Activated CD4-positive, CD25-positive, alpha-beta regulatory T cell (primary cell): ENCODE results near the gene SLC38A7.
A peak's percentile ranks its signal among the peaks of the same experiment; 100 is the strongest.
"Not testable (repeated sequence)": the region's sequence is repeated elsewhere in the genome, so short reads cannot be mapped to it uniquely, and the experiment has no call there.

ENCODE experiments used
- DNase-seq, 4 experiments: peaks; one replicate each; lab custom pipeline; 2025; lab: John Stamatoyannopoulos, UW

The SLC38A7 gene, protein sequence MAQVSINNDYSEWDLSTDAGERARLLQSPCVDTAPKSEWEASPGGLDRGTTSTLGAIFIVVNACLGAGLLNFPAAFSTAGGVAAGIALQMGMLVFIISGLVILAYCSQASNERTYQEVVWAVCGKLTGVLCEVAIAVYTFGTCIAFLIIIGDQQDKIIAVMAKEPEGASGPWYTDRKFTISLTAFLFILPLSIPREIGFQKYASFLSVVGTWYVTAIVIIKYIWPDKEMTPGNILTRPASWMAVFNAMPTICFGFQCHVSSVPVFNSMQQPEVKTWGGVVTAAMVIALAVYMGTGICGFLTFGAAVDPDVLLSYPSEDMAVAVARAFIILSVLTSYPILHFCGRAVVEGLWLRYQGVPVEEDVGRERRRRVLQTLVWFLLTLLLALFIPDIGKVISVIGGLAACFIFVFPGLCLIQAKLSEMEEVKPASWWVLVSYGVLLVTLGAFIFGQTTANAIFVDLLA

DNA sequence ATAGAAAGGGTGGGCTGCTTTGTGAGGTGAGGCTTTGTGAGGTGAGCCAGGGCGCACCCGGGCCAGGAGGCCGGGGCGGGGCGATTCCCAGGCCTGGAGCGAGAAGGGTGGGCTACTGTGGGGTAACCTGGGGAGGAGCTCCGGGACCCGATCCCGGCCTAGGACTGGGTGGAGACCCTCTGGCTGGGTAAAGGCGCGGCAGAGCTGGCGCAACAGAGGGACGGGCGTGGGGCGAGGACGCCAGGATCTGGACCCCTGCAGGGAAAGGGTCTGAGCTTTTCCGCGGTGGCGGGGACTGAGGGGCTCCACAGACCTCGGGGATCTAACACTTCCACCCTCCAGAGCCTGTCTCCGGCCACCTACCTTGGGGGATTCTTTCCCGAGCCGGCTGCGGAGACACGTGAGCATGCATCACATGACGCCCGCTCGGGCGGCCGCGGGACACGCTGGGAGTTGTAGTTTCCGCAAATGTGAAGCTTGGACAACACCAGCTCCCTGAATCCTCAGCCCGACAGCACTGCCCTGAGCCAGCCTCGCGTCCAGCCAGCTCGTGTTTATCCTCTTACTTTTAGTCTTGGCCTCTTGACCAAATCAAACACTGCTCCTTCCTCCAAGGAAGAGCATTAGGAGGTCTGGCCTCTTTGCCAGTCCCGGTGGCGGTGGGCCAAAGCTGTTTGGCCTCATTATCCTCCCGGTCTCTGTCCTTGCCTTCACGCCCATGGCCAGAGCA, at the start of gene SLC38A7:
Gene SLC38A7, minus strand, starts transcription at position 417 of the 730 bp plus-strand sequence. CDS start 4,644 bp downstream, outside the sequence.
- DNase-seq = peak; percentile 37 to 57 (median 52)

DNA sequence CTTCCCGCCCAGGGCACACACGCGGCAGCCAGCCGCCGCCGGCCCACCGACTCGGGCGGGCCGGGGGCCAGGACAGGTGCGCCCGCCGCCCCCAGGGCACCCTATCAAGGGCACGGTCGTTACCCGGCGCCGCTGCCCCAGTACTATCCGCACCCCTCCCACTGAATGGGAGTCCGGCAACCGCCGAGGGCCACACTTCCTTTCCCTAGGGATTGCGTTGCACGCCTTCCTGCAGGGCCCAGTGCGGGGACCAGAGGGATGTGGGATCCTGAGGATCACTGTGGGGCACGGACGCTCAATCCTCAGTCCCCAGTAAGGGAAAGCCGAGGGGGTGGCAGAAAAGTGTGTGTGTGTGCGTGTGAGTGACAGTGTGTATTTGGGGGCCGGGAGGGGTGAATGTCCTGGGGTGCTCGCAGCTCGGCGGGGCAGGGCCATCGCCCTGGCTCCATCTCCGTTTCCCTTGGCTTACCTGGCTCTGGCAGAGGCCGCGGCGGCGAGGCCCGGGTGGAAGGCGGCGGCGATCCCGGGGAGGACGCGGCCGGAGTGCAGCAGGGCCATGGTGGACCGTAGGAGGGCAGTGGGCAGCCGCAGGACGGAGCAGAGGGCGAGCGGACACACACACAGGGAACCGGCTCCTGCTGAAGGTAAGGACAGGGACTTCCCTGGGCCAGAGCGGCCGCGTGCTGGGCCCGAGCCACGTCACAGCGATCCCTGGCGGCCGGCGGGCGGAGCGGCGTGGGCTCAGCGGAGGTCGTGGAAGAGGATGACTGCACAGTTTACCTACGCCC, 49.3 kb upstream of the SLC38A7 start, which contains the start of gene GOT2:
Gene GOT2, minus strand, starts transcription at position 646 of the 788 bp plus-strand sequence. Its CDS starts 88 bp downstream, at position 558.
- DNase-seq = peak; percentile 53 to 65 (median 56)

DNA sequence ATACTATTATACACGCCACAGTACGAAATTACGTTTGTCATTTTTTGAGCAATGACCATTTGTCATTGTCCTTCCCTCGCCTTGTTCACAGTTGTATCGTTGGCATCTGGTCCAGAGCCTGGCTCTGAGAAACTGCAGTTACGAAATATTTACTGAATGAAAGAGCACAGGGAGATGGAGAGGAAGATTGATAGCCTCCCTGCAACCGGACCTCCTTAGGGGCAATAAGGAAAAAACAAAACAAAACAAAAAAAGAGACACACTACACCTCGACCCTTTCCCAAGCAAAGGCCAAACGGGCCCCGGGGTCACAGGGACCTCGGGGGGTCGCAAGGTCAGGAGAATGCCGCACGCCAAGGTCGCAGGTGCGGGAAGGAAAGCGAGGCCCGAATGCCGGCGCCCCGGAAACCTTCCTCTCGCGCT, 48.7 kb upstream of the SLC38A7 start:
- no peak for DNase-seq

DNA sequence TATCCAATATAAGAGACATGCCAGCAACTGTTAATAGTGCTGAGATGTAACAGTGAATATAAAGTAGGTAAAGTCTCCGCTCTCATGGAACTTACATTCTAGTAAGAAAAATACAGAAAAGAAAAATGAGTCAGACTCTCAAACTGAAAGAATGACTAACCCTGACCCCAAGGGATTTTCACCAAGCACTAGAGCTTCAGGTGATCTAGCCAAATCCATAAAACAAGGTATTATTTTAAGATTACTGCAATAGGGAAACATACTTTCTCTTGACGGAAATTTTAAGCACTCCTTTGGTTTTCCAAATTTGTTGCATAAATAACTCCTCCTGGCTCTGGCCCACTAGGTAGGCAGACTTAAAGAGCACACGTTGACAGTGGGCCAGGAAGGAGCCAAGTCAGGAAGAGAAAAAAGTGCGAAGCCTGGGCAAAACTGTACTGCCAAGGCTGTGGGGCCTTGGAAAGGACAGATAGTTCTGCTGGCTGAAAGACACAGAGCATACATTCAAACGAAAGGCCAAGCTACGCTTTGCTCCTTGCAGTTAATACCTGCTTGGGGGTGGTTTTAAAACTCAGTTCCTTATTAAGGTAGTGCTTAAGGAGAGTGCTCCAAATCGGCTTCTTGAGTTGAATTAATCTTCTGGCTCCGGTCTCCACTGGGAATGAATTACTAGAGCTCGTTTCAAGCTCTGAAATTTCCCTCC, 48.1 kb upstream of the SLC38A7 start:
- DNase-seq = no peak

DNA sequence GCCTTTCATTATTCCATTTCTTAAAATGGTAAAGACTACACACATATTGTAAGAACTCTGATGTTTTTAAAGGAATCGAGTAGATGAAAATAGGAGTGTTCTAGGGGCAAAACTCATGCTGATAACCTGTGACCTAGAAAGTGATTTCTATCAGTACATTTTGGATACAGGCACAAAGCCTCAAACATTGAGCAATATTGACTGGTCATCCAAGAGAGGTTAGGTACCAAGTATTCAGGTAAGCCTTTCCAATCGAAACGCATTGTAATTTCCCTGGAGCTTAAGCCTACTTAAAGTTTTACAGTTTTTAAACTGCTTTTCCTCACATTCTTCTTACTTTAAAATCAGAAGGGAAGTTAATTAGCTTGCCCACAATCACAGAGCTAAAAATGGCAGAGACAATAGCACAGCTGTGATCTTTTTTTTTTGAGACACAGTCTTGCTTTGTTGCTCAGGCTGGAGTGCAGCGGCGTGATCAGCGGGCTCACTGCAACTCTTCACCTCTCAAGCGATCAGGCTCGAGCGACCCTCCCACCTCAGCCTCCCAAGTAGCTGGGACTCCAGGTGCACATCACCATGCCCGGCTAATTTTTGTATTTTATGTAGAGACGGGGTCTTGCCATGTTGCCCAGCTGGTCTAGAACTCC, 46.3 kb upstream of the SLC38A7 start:
- DNase-seq = no peak

DNA sequence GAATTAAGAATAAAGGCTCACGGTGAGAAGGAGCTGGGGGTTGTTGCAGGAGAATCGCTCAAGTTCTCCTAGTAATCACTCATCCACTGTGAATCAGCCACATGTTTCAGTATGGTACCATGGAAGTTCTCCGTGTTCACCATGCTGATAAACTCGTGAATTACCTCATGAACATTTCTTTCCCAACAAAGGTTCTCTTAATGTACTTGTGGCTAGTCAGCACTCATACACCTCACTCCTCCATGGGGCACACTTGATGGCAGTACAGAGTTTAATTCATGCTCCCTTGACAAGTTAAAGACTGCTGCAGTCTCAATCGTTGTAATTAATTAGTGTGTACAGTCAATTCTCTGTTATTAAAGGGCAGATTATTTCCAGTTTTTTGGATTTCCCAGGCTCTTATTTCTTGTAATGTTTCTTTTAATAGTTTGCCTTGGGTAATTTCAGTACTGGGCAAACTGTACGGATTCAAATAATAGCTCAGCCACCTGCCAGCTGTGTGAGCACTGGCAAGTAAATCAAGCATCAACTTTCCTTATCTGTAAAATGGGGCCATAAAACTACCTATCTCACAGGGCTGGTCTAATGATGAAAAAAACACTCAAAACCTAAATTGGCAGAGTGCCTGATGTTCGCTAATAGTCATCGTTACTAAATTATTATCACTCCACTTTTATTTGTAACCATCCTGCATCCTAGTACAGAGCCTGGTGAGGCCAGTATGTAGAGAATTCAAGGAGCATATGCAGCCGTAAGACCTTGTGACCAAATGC, 43.4 kb upstream of the SLC38A7 start:
- DNase-seq = no peak

DNA sequence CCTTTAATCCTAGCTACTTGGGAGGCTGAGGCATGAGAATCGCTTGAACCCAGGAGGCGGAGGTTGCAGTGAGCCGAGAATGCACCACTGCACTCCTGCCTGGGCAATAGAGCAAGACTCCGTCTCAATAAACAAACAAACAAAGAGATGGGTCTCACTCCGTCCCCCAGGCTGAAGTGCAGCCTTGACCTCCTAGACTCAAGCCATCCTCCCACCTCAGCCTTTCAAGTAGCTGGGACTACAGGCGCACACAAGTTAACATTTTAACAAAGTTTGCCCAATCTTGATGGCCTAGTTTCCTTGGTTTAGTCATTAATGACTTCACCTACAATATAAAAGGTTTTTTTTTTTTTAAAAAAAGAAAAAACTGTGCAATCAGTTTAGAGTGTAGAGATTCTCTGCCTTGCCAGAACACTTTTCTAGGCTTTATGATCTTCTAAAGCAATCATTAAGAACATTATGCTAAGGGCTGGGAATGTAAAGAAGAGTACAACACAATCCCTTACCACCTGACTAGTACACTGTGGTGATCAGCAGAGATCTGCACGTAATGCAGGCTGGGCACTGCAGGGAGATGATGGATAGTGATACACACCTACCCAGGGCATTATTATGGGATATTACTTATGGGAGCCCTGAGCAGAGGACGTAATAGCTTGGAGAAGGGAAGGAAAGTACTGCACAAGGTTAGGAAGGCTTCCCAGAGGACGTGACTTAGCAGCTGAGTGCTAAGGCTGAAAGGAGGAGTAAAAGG, 42.6 kb upstream of the SLC38A7 start:
- no peak for DNase-seq

DNA sequence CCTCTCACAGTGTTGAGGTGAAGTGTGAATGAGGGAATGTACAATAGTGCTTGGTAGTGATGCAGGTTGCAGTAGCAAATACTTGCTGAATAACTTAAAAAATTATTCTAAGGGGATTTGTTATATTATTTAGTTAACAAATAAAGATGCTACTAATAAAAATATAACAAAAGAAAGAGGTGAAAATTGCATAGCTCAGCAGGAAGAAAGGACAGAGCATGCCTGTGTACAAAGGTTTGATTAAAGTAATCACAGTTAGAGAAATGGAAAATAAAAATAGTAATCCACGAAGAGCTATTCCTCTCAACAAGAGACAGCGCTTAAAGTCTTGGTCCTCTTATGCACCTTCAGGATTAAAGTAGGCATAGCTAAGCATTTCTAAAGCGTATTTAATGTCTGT, 38.5 kb upstream of the SLC38A7 start:
- DNase-seq = no peak

DNA sequence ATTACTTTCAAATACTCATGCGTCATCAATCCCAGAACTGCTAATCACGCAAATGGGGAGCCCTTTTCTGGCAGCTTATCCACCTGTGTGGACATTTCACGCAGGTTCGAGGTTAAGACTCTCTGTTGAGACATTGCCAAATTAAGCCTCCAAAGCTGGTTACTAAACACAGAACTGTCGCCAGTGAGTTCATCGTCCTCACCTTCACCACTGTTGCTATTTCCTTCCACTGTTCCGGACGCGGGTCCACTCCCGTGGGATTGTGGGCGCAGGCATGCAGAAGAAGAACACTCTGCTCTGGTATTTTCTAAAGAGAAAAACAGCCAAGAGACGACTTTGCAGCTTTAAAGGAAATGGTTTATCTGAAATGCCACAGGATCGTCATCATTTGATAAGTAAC, 33.4 kb upstream of the SLC38A7 start:
- DNase-seq = no peak

DNA sequence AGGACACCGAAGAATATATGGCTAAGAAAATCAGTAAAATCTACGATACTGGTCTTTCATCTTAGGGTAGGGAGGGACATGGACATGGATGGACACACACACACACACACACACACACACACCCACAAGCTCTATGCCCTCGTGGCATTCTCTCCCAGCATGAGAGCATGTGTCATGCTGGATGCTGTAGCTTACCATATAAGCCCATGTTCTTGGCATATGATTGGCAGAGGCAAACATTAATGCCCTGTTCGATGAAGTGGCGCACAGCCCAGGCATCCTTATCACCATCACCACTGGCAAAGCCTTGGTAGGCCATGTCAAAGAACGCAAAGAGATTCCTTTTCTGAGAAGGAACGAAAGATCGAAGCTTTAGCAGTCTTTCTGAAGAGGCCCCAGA, 31.9 kb upstream of the SLC38A7 start:
- DNase-seq = no peak

DNA sequence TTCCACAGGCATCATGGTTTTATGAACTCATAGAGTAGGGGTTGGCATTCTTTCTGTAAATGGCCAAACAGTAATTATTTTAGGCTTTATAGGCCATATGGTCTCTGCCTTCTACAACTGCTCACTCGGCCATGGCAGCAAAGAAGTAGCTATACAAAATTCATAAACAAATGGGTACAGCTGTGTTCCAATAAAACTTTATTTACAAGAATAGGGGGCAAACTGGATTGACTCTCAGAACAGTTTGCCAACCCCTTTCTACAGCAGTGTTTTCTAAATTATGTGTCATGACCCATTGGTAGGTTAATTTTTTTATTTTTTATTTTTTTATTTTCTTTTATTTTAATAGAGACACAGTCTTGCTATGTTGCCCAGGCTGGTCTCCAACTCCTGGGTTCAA, 29.2 kb upstream of the SLC38A7 start:
- no peak for DNase-seq

DNA sequence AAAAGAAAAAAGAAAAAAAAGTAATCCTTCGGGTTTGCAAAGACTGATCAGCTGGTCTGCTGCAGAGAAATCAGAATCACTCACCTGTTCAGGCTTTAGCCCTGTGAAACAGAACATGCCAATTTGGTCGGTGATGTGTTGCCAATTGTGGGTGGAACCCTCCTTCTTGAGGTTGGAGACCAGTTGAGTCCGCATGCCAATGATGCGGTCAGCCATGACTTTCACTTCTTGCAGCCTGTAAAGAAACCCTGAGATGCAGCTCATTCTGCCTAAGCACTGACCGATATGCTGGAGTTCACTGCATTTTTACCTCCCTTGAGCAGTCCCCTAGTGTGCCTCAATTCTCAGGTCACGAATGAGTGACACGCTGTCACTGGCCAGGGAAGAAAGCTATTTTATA, 24.8 kb upstream of the SLC38A7 start:
- no peak for DNase-seq

DNA sequence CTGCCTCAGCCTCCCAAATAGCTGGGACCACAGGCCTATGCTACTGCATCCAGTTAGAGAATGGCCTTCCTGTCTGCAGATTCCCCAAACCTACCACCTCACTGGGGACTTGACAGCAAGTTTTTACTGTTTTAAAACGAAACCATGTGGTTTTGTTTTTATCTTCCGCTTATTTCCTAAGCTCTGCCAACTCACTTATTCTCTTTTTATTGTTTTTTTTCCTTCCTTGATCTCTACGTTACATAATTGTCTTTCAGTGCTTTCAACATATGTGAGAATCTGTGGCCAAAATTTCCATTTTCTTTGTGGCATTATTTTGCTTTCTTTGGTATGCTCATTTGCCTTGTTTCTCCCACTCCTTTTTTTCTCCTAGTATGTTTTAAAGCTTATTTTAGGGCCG, 14.6 kb upstream of the SLC38A7 start:
- DNase-seq = no peak

DNA sequence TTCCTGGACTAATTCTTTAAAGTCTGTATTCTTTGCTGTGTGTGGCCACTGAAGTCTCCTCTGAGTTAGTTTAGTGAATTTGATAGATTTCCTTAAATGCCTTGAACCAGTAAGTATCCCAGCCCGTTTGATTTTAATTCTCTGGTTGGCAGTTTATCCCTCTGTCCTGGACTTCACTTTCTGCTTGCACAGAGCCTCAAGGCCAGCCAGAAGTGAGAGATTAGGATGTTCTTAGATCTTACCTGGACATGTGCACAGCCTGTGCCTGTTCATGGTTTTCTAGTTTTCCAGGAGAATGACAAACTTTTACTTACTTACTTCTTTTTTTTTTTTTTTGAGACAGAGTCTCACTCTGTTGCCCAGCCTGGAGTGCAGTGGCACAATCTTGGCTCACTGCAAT, 10.8 kb upstream of the SLC38A7 start:
- no peak for DNase-seq

DNA sequence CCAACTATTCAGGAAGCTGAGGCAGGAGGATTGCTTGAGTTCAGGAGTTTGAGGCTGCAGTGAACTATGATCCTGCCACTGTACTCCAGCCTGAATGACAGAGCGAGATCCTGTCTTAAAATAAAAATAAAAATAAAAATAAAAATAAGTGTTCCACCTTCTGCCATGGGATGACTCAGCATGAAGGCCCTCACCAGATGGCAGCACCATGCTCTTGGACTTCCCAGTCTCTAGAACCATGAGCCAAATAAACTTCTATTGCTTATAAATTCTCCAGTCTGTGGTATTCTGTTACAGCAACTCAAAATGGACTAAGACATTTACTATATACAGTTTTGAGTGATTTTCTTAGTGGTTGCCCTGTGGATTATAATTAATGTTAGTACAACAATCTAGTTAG, 7.9 kb upstream of the SLC38A7 start:
- DNase-seq = no peak

DNA sequence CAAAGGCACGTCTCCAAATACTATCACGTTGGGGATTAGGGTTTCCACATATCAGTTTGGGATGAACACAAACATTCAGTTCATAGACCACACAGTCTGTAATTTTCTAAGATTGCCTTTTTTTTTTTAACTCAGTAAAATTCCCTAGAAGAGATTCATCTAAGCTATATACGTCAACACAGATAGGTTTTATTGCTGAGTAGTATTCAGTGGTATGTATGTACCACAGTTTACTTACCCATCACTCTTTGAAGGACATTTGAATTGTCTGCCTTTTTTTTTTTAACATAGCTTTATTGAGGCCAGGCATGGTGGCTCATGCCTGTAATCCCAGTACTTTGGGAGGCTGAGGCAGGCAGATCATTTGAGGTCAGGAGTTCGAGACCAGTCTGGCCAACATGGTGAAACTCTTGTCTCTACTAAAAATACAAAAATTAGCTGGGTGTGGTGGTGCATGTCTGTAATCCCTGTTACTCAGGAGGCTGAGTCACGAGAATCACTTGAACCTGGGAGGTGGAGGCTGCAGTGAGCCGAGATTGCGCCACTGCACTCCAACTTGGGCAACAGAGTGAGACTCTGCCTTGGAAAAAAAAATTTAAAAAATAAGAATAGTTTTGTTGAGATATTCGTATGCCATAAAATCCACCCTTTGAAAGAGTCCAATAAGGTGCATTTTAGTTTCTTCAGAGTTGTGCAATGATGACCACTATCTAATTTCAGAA, 2.6 kb upstream of the SLC38A7 start:
- not testable (repeated sequence) for DNase-seq

DNA sequence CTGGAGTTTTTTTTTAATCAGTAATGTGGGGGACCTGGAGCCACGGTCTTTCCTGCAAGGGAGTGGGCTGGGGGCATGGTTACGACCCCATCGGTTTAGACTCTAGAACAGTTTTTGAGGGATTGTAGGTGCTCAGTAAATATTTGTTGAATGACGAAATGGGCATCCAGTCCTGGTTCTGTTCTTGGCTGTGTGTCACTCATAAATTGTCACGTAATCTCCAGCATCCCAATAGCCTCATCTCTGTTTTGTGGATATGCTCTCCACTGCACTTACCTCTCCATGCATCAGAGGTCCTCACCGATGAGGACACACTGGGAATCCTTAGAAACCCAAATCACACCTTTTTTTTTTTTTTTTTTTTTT, 497 bp upstream of the SLC38A7 start:
- DNase-seq = no peak

DNA sequence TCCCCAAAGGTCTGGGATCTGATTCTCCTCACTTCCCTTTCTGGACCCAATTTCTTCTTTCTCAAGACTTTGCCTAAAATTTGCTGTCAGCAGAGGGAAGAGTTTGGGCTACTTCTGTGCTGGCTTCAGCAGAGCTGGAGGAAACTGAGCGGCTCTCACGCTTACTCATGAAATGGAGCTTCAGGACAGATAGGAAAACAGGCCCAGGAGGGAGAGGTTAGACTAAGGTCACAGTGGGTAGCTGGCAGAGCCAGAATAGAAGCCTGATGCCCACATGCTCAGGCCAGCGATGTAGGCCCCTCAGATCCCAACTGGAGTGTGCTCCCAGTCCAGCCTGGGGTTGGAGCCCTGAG, 593 bp downstream of the SLC38A7 start:
- no peak for DNase-seq

DNA sequence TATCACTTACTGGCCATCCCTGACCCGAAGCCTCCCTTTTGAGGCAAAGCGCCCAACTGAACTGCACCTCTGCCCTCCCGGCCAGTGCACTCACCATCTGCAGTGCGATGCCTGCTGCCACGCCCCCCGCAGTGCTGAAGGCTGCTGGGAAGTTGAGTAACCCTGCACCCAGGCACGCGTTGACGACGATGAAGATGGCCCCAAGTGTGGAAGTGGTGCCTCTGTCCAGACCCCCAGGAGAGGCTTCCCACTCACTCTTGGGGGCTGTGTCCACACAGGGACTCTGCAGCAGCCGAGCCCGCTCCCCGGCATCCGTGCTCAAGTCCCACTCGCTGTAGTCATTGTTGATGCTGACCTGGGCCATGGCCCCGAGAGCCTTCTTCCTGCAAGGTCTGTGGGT, 4.8 kb downstream of the SLC38A7 start:
- DNase-seq = no peak
